HG03039 (cell line): ENCODE measurements around the gene EXOC6B.

ENCODE experiments used
- ATAC-seq: cut with Tn5 transposase; IDR thresholded peaks from one replicate; pipeline ENCODE4 v1.9.1; 2021; ENCODE audit warnings: mild to moderate bottlenecking, moderate library complexity; ENCODE audit not compliant: unreplicated experiment

EXOC6B gene

GRCh38 chr2:72235497-72236415, 590.1 kb downstream of the EXOC6B start:
- no peak for ATAC-seq

GRCh38 chr2:72233211-72233610, 592.6 kb downstream of the EXOC6B start:
- ATAC-seq, result no peak

GRCh38 chr2:72222829-72223564, 602.8 kb downstream of the EXOC6B start:
- no peak for ATAC-seq

- no peak for ATAC-seq
Observed at GRCh38 chr2:72220170-72220569, 605.7 kb downstream of the EXOC6B start.

- no peak for ATAC-seq
Observed at GRCh38 chr2:72214429-72215143, 611.2 kb downstream of the EXOC6B start.

- ATAC-seq, result no peak
Observed at GRCh38 chr2:72212486-72212855, 613.4 kb downstream of the EXOC6B start.

GRCh38 chr2:72211777-72212485, 613.9 kb downstream of the EXOC6B start:
- no peak for ATAC-seq

- no peak for ATAC-seq
Observed at GRCh38 chr2:72211350-72211749, 614.5 kb downstream of the EXOC6B start.

GRCh38 chr2:72210470-72210869, 615.4 kb downstream of the EXOC6B start:
- no peak for ATAC-seq

GRCh38 chr2:72208225-72208624, 617.6 kb downstream of the EXOC6B start:
- ATAC-seq, result no peak

GRCh38 chr2:72207334-72207733, 618.5 kb downstream of the EXOC6B start:
- no peak for ATAC-seq

- ATAC-seq, result no peak
Observed at GRCh38 chr2:72205504-72205881, 620.3 kb downstream of the EXOC6B start.

GRCh38 chr2:72204786-72205503, 620.9 kb downstream of the EXOC6B start:
- no peak for ATAC-seq

- no peak for ATAC-seq
Observed at GRCh38 chr2:72204156-72204785, 621.6 kb downstream of the EXOC6B start.

GRCh38 chr2:72198532-72199241, 627.1 kb downstream of the EXOC6B start:
- no peak for ATAC-seq

GRCh38 chr2:72193723-72194122, 632.1 kb downstream of the EXOC6B start:
- ATAC-seq, result no peak

- no peak for ATAC-seq
Observed at GRCh38 chr2:72191441-72191840, 634.4 kb downstream of the EXOC6B start.

GRCh38 chr2:72185206-72185605, 640.6 kb downstream of the EXOC6B start:
- no peak for ATAC-seq

- ATAC-seq, result no peak
Observed at GRCh38 chr2:72183466-72183865, 642.4 kb downstream of the EXOC6B start.
